Activated CD4-positive, alpha-beta T cell treated with anti-CD3 and anti-CD28 coated beads for 36 hours (primary cell): Measurements from ENCODE around the gene TPRKB. TPM values are rescaled to one million over a fixed set of nuclear protein-coding genes. Genes with fewer than 3 reads are reported as not detected.
A peak's percentile ranks its signal among the peaks of the same experiment; 100 is the strongest.
"Not testable (repeated sequence)": the region's sequence is repeated elsewhere in the genome, so short reads cannot be mapped to it uniquely, and the experiment has no call there.

ENCODE experiments used
- ATAC-seq: fragments of 200-7000 bp; cut with Tn5 transposase; one replicate; pipeline ENCODE4 v1.10.0; 2021; ENCODE audit warnings: mild to moderate bottlenecking, moderate library complexity
- CTCF ChIA-PET: fragments of 350-600 bp; sonication (Branson Sonifier 250); formaldehyde crosslinking; loops from one replicate; lab custom pipeline; 2021; ENCODE audit warnings: antibody characterized with exemption; lab: Charles Lee
- POLR2A ChIA-PET: fragments of 350-600 bp; sonication (Branson Sonifier 250); formaldehyde crosslinking; loops from one replicate; lab custom pipeline; 2021; ENCODE audit warnings: antibody characterized with exemption, inconsistent platforms; lab: Charles Lee
- DNase-seq: peaks from one replicate; pipeline ENCODE4 v3.0.0-alpha.2; 2020
- H3K27ac Mint-ChIP-seq: one replicate; pipeline ENCODE4 v1.8.0; 2021; ENCODE audit warnings: mixed read lengths
- H3K27me3 Mint-ChIP-seq: one replicate; pipeline ENCODE4 v1.8.0; 2021; ENCODE audit warnings: mixed read lengths
- H3K36me3 Mint-ChIP-seq: one replicate; pipeline ENCODE4 v1.8.0; 2021; ENCODE audit warnings: low read depth, mixed read lengths
- H3K4me1 Mint-ChIP-seq: one replicate; pipeline ENCODE4 v1.8.0; 2021; ENCODE audit warnings: mixed read lengths
- H3K4me3 Mint-ChIP-seq: one replicate; pipeline ENCODE4 v1.8.0; 2021; ENCODE audit warnings: mild to moderate bottlenecking, moderate library complexity, mixed read lengths
- H3K9me3 Mint-ChIP-seq: one replicate; pipeline ENCODE4 v1.8.0; 2021; ENCODE audit warnings: low read depth, mixed read lengths
- intact Hi-C, 2 experiments: fragments of 100-400 bp; cut with DNase I in 1 of 2; cut with micrococcal nuclease in 1 of 2; formaldehyde crosslinking; loops; one replicate each; pipeline versions ENCODE4 v1.14.2 to v1.15.1; 2022 to 2024; cut with DNase I, micrococcal nuclease
- total RNA-seq, 2 experiments: library from RNA; stranded (reverse); gene quantifications; one replicate each; pipeline ENCODE4 v1.2.3, GENCODE V29; 2021

TPRKB gene
- 10 to 100 TPM; 23.3 to 35.3 TPM for total RNA-seq

DNA sequence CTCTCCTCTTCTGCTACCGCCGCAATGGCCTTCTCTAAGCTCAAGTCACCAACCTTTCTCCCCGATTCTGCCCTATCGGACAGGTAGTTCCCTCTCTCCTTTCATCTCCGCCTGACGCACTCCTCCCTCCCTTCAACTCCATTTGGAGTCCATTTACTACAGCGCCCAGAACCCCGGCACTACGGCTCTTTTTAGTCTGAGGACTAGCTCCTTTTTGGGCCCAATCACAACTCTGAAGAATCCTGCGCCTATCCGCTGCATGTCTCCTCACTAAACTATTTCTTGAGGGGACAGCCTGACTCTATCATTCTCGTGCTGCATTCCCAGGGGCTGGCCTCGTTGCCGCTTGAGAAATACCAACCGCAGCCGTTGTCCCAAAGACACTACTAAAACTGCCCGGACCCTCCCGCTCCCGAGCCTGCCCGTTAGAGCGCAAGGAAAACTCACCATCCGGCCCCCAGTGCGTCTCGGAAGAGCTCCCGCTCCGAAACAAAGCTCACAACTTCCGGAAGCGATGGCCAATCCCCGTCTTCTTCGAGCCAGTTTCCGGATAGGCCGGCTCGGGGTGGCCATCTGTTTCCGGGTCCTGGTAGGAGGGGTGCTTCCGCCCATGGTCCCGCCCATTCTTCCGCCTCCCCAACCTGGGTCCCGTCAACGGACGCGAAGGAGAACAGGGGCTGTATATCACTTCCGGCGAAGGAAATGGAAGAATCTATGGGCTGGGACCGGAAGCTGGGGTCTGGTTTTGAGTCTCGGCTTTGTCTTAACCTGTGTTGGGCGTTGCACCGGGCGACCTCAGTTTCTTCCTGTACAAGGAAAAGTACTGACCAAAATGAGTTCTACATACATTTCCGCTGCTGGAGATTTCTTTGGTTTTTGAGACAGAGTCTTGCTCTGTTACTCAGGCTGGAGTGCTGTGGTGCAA lies at the start of gene TPRKB:
Gene TPRKB, minus strand, starts transcription at position 491 of the 925 bp plus-strand sequence. CDS start 2,776 bp downstream, outside the sequence.
- POLR2A ChIA-PET, result interaction anchor here (0.6 to 1.3 kb wide), 8 partner anchors 12 to 503 kb away, joined by 3 to 5 read pairs (median 4); partner anchors contain the start of genes CCT7 and MOB1A
- peak within 1 kb of the TSS; percentile 92 for H3K4me3 Mint-ChIP-seq
- DNase-seq, result peak; percentile 98

DNA sequence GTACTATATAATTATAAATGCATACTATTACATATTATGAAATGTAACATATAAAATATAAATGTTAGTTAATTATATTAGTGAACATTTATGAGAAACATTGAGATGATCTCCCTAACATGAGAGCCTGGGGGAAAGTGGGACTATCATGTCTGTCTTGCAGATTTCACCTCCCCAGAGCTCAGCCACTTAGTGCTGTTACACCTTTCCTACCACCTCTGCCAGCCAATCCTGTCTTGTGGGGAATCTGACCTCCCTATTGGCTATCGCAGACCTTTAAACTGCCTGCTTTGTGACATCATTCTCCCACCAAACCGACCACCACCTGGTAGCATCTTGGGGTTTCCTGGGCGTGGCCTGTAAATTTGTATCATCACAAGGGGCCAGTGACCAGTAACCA lies 46.7 kb upstream of the TPRKB start, which contains the start of gene C2orf78:
Gene C2orf78, plus strand, starts transcription at position 301 of the 400 bp plus-strand sequence. CDS start 127 bp downstream, outside the sequence.
- H3K27me3 Mint-ChIP-seq, POLR2A ChIA-PET, H3K36me3 Mint-ChIP-seq, ATAC-seq, H3K4me1 Mint-ChIP-seq, H3K4me3 Mint-ChIP-seq, CTCF ChIA-PET, DNase-seq, H3K27ac Mint-ChIP-seq, H3K9me3 Mint-ChIP-seq, intact Hi-C loops: not testable (repeated sequence)

More for the DNA sequence above, at the start of gene TPRKB:
- CTCF ChIA-PET, result interaction anchor here (0.6 to 1.4 kb wide), 6 partner anchors 10 to 864 kb away, joined by 3 to 6 read pairs (median 3); no protein-coding TSS in a partner anchor
- Mint-ChIP-seq H3K4me1 (peaks cover 14% of the 10 kb centered on the region), H3K36me3 (peaks cover 28% of the 10 kb centered on the region), H3K27me3 (no peaks in the 10 kb centered on the region), H3K9me3 (peaks cover 4% of the 10 kb centered on the region), H3K27ac (peak within 1 kb of the TSS; percentile 94)
- ATAC-seq, result peak; percentile 99
- intact Hi-C loops, result loop anchor here (1.0 to 2.0 kb wide), 22 partner anchors 10 to 792 kb away; partner anchors contain the start of genes PRADC1 (in 2 of the 2), STAMBP (in 2 of the 2), ALMS1 (in 1 of the 2) and AUP1 (in 1 of the 2)

- POLR2A ChIA-PET, intact Hi-C loops, CTCF ChIA-PET, H3K36me3 Mint-ChIP-seq, H3K4me1 Mint-ChIP-seq, H3K4me3 Mint-ChIP-seq, H3K27ac Mint-ChIP-seq, ATAC-seq, H3K9me3 Mint-ChIP-seq, DNase-seq, H3K27me3 Mint-ChIP-seq: not testable (repeated sequence)
Measured at GRCh38 chr2:73783402-73783801, 46.3 kb upstream of the TPRKB start.

GRCh38 chr2:73780237-73780582 lies 43.1 kb upstream of the TPRKB start:
- ATAC-seq (no peak), DNase-seq (no peak)
- peaks cover 2% of the 10 kb centered on the region for H3K27me3 Mint-ChIP-seq
- no peaks in the 10 kb centered on the region for H3K9me3 Mint-ChIP-seq
- CTCF ChIA-PET, result interaction anchor here (0.6 to 1.1 kb wide), 4 partner anchors 44 to 399 kb away, joined by 3 to 7 read pairs (median 4); partner anchors contain the start of gene MOB1A
- H3K27ac Mint-ChIP-seq, result no peak overlapping the region
- peaks cover 27% of the 10 kb centered on the region for H3K4me1 Mint-ChIP-seq
- H3K4me3 Mint-ChIP-seq, result peak overlapping the region; percentile 100
- intact Hi-C loops, result loop anchor here in 1 of 2 experiments (1.0 kb wide), 5 partner anchors 41 to 367 kb away; partner anchors contain the start of genes BOLA3, STAMBP and TPRKB
- H3K36me3 Mint-ChIP-seq, result peaks cover 17% of the 10 kb centered on the region
- POLR2A ChIA-PET, result no interaction called here

DNA sequence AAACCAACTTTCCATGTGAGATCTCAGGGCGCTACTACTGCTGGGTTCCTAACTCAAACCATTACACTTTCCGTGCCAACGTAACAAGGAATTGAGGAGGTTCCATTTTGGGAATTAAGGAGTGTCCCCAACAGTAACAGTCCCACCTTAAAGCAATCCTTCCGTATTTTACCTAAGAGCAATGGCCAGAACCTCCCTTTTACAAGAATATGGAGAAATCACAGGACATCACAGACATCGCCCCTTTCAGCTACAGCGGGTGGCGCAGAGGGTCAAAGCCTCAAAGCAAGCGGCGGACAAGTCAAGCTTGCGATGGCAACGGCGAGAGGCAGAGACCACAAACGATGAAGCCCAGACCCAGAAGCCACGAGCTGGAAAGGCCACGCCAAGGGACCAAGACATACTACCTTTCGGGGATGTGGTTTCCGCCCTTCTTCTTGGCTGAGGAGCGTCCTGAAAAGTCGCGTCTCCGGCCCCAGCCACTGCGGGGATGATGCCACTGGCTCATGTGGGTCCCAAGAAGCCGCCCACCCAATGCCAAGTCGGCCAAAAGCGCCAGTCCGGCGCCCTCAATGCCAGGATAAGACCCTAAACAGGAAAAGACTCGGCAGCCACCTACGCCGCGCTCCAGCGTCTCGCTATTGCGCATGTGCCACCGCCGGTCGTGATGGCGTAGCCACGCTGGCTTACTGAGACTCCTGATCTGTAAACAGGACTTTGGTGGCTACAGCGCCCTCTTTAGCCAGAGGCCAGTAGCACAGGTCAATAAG lies 42.5 kb upstream of the TPRKB start, which contains the start of gene DUSP11:
Gene DUSP11, minus strand, starts transcription at position 637 of the 770 bp plus-strand sequence. Its CDS starts 129 bp downstream, at position 508.
- Mint-ChIP-seq H3K4me3 (peak within 1 kb of the TSS; percentile 100), H3K27ac (peak within 1 kb of the TSS; percentile 98), H3K27me3 (peaks cover 2% of the 10 kb centered on the region), H3K36me3 (peaks cover 20% of the 10 kb centered on the region), H3K9me3 (no peaks in the 10 kb centered on the region), H3K4me1 (peaks cover 27% of the 10 kb centered on the region)
- intact Hi-C loops, result loop anchor here in 1 of 2 experiments (1.0 kb wide), 5 partner anchors 42 to 368 kb away; partner anchors contain the start of genes BOLA3, STAMBP and TPRKB
- peak; percentile 100 for ATAC-seq
- ChIA-PET POLR2A (interaction anchor here (0.6 kb wide), 2 partner anchors 49 to 406 kb away, joined by 3 read pairs; partner anchors contain the start of gene STAMBP), CTCF (interaction anchor here (0.7 to 1.1 kb wide), 9 partner anchors 9 to 404 kb away, joined by 3 to 7 read pairs (median 3); partner anchors contain the start of gene MOB1A)
- DNase-seq, result peak; percentile 98

DNA sequence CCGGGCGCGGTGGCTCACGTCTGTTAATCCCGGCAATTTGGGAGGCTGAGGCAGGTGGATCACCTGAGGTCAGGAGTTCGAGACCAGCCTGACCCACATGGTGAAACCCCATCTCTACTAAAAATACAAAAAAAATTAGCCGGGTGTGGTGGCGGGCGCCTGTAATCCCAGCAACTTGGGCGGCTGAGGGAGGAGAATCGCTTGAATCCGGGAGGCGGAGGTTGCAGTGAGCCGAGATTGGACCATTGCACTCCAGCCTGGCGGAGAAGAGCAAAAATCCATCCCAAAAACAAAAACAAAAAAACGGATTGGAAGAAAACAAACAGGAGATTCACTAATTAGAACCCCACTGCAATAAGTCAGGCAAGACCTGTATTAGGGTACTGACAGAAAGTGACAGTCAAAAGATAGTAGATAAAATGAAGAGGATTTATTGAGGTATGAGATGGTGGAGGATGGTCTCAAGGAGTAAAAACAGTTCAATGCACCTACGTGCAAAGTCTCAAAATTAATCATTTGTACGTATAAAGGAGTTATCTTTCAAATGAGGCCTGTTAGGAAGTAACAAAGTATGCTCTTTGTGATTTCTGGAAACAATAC lies 41.8 kb upstream of the TPRKB start:
- H3K27me3 Mint-ChIP-seq, DNase-seq, intact Hi-C loops, ATAC-seq, H3K9me3 Mint-ChIP-seq: not testable (repeated sequence)
- Mint-ChIP-seq H3K27ac (peak overlapping the region; percentile 98), H3K4me3 (peak overlapping the region; percentile 100), H3K36me3 (peaks cover 26% of the 10 kb centered on the region), H3K4me1 (peaks cover 34% of the 10 kb centered on the region)
- ChIA-PET POLR2A (interaction anchor here (0.6 kb wide), 1 partner anchor 50 kb away, joined by 3 read pairs; the partner anchor contains the start of gene STAMBP), CTCF (interaction anchor here (0.7 to 1.1 kb wide), 8 partner anchors 9 to 400 kb away, joined by 3 to 7 read pairs (median 3); partner anchors contain the start of gene MOB1A)

GRCh38 chr2:73776869-73777519 lies 39.8 kb upstream of the TPRKB start:
- no peaks in the 10 kb centered on the region for H3K27me3 Mint-ChIP-seq
- H3K9me3 Mint-ChIP-seq, result no peaks in the 10 kb centered on the region
- peaks cover 34% of the 10 kb centered on the region for H3K4me1 Mint-ChIP-seq
- DNase-seq (no peak), ATAC-seq (no peak)
- H3K4me3 Mint-ChIP-seq, result no peak overlapping the region
- CTCF ChIA-PET, result interaction anchor here (0.7 to 1.2 kb wide), 3 partner anchors 13 to 579 kb away, joined by 3 to 5 read pairs (median 3); no protein-coding TSS in a partner anchor
- POLR2A ChIA-PET, result no interaction called here
- no peak overlapping the region for H3K27ac Mint-ChIP-seq
- intact Hi-C loops, result no loop called here
- peaks cover 39% of the 10 kb centered on the region for H3K36me3 Mint-ChIP-seq

DNA sequence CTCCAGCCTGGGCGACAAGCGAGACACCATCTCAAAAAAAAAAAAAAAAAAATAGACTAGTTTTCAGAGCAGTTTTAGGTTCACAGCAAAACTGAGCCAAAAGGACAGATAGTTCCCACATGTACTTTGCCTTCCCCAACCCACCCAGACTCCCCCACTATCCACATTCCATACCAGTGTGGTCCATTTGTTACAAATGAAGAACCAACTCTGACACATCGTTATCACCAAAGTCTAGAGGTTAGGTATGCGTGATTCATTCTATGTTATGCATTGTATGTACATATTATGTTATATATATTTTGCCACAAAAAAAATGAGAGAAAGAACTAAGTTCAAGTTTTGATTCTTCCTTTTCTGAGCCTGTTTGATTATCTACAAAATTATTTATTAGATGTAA lies 39.2 kb upstream of the TPRKB start:
- Mint-ChIP-seq H3K27me3 (no peaks in the 10 kb centered on the region), H3K36me3 (peaks cover 41% of the 10 kb centered on the region), H3K9me3 (no peaks in the 10 kb centered on the region), H3K4me1 (peaks cover 34% of the 10 kb centered on the region), H3K27ac (no peak overlapping the region), H3K4me3 (no peak overlapping the region)
- DNase-seq, result no peak
- intact Hi-C loops, result no loop called here
- POLR2A ChIA-PET, result interaction anchor here (0.6 kb wide), 1 partner anchor 840 kb away, joined by 4 read pairs; no protein-coding TSS in a partner anchor
- ATAC-seq, result no peak
- CTCF ChIA-PET, result interaction anchor here (0.6 to 1.2 kb wide), 5 partner anchors 10 to 580 kb away, joined by 3 to 5 read pairs (median 3); partner anchors contain the start of gene STAMBP

DNA sequence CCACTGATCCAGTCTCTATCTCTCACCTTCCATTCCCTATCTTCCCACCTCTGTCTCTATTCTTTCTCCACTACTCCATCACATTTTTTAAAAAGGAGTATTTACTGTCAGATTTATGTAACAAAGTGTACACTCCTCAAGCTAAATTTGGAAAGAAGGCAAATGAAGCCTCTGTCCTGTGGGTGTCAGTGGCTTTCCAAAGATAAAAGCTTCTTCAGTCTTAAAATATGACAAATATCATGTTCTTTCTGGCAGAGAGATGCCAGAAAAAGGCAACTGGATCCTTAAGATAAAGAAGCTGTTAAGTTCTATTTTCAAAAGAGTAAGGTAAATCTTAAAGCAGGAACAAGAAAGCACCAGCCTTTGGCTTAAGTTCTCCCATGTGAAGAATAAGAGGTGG lies 35.7 kb upstream of the TPRKB start:
- Mint-ChIP-seq H3K27ac (no peak overlapping the region), H3K27me3 (no peaks in the 10 kb centered on the region), H3K4me3 (no peak overlapping the region), H3K36me3 (peaks cover 60% of the 10 kb centered on the region), H3K9me3 (no peaks in the 10 kb centered on the region), H3K4me1 (peaks cover 31% of the 10 kb centered on the region)
- intact Hi-C loops, result no loop called here
- POLR2A ChIA-PET, result no interaction called here
- CTCF ChIA-PET, result no interaction called here
- ATAC-seq, result no peak
- no peak for DNase-seq

DNA sequence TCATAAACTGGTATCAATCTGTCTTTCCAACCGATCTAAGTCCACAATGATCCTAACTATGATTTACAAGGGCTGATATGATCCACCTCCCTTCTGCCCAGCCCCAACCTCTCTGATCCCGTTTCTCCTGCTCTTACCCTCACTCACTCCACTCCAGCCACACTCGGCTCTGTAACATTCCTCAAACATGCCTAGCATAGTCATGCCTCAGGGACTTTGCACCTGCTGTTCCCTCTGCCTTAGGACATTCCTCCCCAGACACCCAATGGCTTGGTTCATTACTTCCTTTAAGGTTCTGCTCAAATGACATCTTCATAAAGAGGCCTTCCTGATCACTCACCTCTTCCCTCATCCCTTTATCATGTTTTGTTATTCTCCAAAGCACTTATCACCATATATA lies 33.6 kb upstream of the TPRKB start:
- Mint-ChIP-seq H3K27me3 (no peaks in the 10 kb centered on the region), H3K4me1 (peaks cover 19% of the 10 kb centered on the region), H3K4me3 (no peak overlapping the region), H3K36me3 (peaks cover 62% of the 10 kb centered on the region), H3K9me3 (no peaks in the 10 kb centered on the region), H3K27ac (no peak overlapping the region)
- intact Hi-C loops, result no loop called here
- no peak for ATAC-seq
- DNase-seq, result no peak
- ChIA-PET CTCF (interaction anchor here (0.6 to 0.8 kb wide), 3 partner anchors 56 to 271 kb away, joined by 3 read pairs; no protein-coding TSS in a partner anchor), POLR2A (no interaction called here)
